ENCODE results near the gene MOCS1. TPM values are rescaled to one million over a fixed set of nuclear protein-coding genes. Genes with fewer than 3 reads are reported as not detected.
"Not testable (repeated sequence)": the region's sequence is repeated elsewhere in the genome, so short reads cannot be mapped to it uniquely, and the experiment has no call there.

The MOCS1 gene
- total and polyA plus RNA-seq, 2 experiments from 2014 or later, result 12.4 to 18.9 TPM

DNA sequence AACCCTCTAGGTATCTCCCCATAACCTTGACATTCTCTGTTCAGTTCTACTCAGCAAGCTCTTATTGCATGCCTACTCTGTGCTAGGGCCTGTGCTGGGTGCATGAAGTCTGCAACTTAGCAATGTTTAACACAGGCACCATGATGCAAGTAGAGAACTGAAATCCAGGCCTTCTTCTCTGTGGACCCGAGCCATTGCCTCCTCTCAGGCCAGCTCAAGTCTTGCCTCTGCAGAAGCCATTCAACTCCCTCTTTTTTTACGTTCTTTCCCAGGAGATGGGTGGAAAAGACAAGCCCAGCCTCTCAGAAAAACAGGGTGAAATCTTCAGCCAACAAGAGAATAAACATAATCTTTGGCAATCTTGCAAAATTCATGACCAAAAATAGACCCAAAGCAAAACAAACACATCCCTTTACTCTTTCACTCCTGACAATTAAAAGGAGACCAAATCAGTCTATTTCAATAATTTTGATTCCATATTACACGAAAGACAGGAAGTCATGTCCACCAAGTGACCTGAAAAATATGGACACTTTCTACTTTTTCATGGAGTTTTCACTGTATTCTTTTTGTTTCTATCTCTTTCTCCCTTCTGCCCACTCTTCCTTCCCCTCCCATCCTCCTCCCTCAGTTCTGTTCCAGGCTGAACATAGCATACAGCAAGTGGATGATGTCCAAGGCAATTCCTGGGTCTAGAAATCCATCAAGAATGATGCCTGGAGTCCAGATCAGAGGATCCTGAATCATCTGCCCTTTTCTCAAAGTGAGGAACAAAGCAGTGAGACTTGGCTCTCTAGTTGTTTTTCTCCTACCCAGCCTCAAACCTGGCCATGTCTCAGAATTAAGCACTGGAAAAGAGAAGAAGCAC is 45.4 kb upstream of the MOCS1 start:
- H3K27ac ChIP-seq, result no peak overlapping the region
- peaks cover 7% of the 10 kb centered on the region for H3K4me1 ChIP-seq (ENCODE audit: low read depth)
- no peaks in the 10 kb centered on the region for H3K36me3 ChIP-seq
- no peaks in the 10 kb centered on the region for H3K9me3 ChIP-seq (ENCODE audit: low read depth)
- H3K27me3 ChIP-seq, result no peaks in the 10 kb centered on the region
- H3K4me3 ChIP-seq, result no peak overlapping the region
- DNase-seq (ENCODE audit: low read depth in 1 of 2, low spot score in 1 of 2), result no peak
- no peak for TF ChIP-seq CTCF (IDR thresholded peaks at IDR 0.05; ENCODE audit: low read depth, low read length)

DNA sequence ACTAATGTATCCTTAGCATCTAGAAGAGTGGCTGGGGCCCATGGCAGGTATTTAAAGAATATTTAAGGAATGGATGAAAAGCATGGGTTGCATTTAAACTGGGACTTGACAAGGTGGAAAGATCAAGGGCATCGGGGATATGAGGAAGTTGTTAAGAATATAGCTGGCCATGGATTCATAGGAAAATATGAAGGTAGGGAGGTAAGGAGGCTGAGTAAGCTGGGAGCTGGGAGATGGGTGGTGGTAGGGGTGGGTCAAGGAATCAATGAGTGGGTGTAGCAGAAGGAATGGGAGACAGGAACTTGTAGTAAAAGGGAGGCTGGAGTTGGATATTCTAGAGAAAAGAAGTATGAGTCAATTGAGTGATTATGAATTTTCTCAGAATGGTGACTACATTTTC is 44.0 kb upstream of the MOCS1 start:
- H3K4me3 ChIP-seq, result no peak overlapping the region
- H3K4me1 ChIP-seq (ENCODE audit: low read depth), result peaks cover 7% of the 10 kb centered on the region
- no peaks in the 10 kb centered on the region for H3K27me3 ChIP-seq
- H3K36me3 ChIP-seq, result no peaks in the 10 kb centered on the region
- no peak overlapping the region for H3K27ac ChIP-seq
- TF ChIP-seq CTCF (IDR thresholded peaks at IDR 0.05; ENCODE audit: low read depth, low read length), result no peak
- no peak for DNase-seq (ENCODE audit: low read depth in 1 of 2, low spot score in 1 of 2)
- H3K9me3 ChIP-seq (ENCODE audit: low read depth), result no peaks in the 10 kb centered on the region

GRCh38 chr6:39973661-39974060 is 39.4 kb upstream of the MOCS1 start:
- Histone ChIP-seq H3K4me3 (no peak overlapping the region), H3K36me3 (no peaks in the 10 kb centered on the region), H3K27ac (no peak overlapping the region), H3K27me3 (peaks cover 4% of the 10 kb centered on the region), H3K9me3 (ENCODE audit: low read depth) (no peaks in the 10 kb centered on the region), H3K4me1 (ENCODE audit: low read depth) (no peaks in the 10 kb centered on the region)
- no peak for TF ChIP-seq CTCF (IDR thresholded peaks at IDR 0.05; ENCODE audit: low read depth, low read length)
- no peak for DNase-seq (ENCODE audit: low read depth in 1 of 2, low spot score in 1 of 2)

DNA sequence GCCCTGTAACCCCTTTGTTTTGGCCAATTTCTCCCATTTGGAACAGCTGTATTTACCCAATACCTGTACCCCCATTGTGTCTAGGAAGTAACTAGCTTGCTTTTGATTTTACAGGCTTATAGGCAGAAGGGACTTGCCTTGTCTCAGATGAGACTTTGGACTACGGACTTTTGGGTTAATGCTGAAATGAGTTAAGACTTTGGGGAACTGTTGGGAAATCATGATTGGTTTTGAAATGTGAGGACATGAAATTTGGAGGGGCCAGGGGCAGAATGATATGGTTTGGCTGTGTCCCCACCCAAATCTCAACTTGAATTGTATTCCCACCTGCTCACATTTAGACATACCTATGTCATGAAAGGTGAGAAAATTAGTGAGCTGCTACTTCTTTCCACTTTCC is 38.5 kb upstream of the MOCS1 start:
- not testable (repeated sequence) for H3K4me3 ChIP-seq

DNA sequence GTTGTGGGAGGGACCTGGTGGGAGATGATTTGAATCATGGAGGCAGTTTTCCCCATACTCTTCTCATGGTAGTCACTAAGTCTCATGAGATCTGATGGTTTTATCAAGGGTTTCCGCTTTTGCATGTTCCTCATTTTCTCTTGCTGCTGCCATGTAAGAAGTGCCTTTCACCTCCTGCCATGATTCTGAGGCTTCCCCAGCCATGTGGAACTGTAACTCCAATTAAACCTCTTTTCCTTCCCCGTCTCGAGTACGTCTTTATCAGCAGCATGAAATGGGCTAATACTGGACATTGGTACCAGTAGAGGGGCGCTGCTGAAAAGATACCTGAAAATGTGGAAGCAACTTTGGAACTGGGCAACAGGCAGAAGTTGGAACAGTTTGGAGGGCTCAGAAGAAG is 36.9 kb upstream of the MOCS1 start:
- H3K27ac ChIP-seq; H3K9me3 ChIP-seq (ENCODE audit: low read depth); H3K4me3 ChIP-seq; H3K4me1 ChIP-seq (ENCODE audit: low read depth); H3K36me3 ChIP-seq; DNase-seq (ENCODE audit: low read depth in 1 of 2, low spot score in 1 of 2); H3K27me3 ChIP-seq: not testable (repeated sequence)

More for the DNA sequence above, 38.5 kb upstream of the MOCS1 start:
- H3K27ac ChIP-seq; DNase-seq (ENCODE audit: low read depth in 1 of 2, low spot score in 1 of 2); H3K4me1 ChIP-seq (ENCODE audit: low read depth); H3K27me3 ChIP-seq; H3K36me3 ChIP-seq; H3K9me3 ChIP-seq (ENCODE audit: low read depth): not testable (repeated sequence)

DNA sequence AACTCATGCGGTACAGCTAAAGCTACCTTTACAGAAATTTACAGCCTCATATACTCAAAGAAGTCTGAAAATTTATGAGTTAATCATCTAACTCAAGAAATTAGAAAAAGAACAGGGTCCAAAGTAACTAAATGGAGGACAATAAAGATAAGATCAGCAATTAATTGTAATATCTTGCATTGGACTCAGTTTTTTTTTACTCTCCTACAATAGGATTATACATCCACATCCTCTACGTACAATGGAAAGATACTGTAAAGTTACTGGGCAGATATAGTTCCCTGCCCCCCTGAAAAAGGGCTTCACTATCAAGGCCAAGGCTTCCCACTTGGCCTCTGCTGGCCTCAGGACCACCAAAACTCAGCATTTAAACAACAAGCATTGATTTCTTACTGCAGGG is 31.5 kb upstream of the MOCS1 start:
- Histone ChIP-seq H3K27ac (no peak overlapping the region), H3K36me3 (no peaks in the 10 kb centered on the region), H3K27me3 (no peaks in the 10 kb centered on the region), H3K4me3 (no peak overlapping the region), H3K4me1 (ENCODE audit: low read depth) (no peaks in the 10 kb centered on the region), H3K9me3 (ENCODE audit: low read depth) (no peaks in the 10 kb centered on the region)
- DNase-seq (ENCODE audit: low read depth in 1 of 2, low spot score in 1 of 2), result no peak
- no peak for TF ChIP-seq CTCF (IDR thresholded peaks at IDR 0.05; ENCODE audit: low read depth, low read length)

Data from cardiac muscle cell (in vitro differentiated cells and primary cell).